ENCODE results near the gene RNF112.

- TF ChIP-seq CTCF (IDR thresholded peaks at IDR 0.05) = no peak
- TF ChIP-seq POLR2AphosphoS5 (IDR thresholded peaks at IDR 0.05) = no peak
- TF ChIP-seq POLR2A (IDR thresholded peaks at IDR 0.05) = no peak
- no peak for TF ChIP-seq EP300 (IDR thresholded peaks at IDR 0.05)
Measured at GRCh38 chr17:19407601-19408345, 3.3 kb upstream of the RNF112 start.
